GM18502 (cell line): Measurements from ENCODE around the gene ACTL6B.

ENCODE experiments used
- ATAC-seq: cut with Tn5 transposase; IDR thresholded peaks from one replicate; pipeline ENCODE4 v1.9.1; 2021; ENCODE audit warnings: mild to moderate bottlenecking; ENCODE audit not compliant: unreplicated experiment, poor library complexity

The ACTL6B gene

DNA sequence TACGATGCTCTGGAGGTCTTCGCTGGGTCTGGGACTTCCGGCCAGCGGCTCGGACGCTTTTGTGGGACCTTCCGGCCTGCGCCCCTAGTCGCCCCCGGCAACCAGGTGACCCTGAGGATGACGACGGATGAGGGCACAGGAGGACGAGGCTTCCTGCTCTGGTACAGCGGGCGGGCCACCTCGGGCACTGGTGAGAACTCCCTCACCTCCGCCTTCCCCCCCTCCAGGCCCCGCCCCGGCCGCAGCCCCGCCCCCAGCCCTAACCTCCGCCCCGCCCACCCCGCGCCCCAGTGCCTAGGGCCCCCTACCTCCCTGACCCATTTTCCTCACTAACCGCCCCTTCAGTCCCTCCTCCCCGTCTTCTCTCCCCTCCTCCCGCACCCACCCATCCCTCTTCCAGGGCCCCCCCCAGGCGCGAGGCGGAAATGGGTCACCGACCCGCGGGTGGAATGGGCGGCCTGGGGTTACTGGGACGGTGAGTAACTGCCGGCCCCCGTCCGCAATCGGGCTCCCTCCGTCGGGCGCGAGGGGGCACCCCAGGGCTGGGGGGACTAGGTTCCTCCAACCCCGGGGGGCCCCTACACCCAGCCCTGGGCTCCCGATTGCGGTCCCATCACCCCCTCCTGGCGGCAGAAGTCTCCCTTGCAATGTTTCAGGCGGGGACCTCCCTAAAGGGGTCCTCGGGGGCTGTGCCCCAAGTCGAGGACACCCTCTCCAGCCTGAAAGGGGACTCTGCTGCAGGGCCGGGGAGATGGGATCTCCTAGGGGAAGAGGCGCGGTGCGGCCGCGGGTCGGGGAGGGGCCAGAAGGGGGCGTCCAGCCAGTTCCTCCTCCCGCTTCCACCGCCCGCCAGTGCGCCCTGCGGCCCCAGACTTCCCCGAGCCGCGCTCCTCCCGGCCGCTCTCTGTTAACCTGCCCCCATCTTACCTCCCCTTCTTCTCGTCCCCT, 51.9 kb downstream of the ACTL6B start:
- peak; percentile 72 for ATAC-seq

GRCh38 chr7:100603726-100604027, 52.6 kb downstream of the ACTL6B start:
- ATAC-seq = no peak

DNA sequence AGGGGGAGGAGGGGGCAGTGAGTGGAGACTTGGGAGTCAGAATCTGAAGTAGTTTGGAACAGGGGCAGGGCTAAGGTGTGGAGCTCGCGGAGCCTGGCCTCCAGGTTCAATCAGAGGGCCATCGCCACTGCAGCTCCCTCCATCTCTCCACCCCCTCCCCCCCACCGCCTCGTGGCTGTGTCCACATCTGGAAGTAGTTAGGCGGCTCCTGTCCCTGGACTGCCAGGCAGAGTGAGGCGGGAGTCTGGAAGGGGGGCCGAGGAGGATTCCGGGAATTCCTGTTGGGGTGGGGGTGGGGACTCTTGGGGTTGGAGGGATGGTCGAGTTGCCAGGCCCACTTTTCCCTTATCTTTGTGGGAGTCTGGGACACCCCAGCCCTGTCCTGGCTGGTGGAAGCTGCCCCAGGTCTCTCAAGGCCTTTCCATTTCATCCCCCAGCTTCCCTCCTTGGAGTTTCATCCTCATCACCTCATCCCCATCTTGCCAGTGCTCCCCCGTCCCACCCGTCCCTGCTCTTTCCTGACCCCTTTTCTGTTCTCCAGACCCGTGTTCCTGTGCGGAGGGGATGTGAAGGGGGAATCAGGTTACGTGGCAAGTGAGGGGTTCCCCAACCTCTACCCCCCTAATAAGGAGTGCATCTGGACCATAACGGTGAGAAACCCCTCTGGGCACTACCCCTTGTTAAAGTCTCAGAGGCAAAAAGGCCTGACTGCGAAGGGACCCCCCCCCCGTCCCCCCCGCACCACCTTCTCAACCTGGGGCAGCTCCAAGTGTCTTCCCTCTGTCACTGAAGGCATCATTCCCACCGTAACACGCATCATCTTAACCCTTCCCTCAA, 53.1 kb downstream of the ACTL6B start:
- no peak for ATAC-seq

- no peak for ATAC-seq
These were observed 55.6 kb downstream of the ACTL6B start for GRCh38 chr7:100600730-100601038.

DNA sequence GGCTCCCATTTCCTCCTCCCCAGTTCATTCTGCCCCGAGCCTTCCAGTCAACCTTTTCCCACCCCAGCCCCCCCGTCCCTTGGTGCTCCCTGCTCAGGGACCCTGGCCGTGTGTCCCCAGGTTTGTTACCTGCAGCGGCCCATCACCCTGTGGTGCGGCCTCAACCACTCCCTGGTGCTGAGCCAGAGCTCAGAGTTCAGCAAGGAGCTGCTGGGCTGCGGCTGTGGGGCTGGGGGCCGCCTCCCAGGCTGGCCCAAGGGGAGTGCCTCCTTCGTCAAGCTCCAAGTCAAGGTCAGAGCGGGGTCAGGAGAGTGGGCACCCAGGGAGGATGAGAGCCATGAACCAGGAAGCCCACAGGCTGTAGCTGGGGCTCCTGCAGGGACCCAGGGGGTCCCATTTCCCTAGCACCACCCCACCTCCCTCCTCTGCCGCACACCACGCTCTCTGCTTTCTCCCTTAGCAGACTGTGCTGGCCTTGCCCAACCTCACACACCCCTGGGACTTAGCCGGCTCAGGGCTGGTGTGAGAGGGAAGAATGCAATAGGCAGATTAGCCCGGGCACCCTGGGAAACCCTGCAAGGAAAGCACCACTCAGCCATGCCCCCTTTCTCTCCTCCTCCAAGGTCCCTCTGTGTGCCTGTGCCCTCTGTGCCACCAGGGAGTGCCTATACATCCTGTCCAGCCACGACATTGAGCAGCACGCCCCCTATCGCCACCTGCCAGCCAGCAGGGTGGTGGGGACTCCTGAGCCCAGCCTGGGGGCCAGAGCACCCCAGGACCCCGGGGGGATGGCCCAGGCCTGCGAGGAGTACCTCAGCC, 56.1 kb downstream of the ACTL6B start:
- ATAC-seq = no peak

DNA sequence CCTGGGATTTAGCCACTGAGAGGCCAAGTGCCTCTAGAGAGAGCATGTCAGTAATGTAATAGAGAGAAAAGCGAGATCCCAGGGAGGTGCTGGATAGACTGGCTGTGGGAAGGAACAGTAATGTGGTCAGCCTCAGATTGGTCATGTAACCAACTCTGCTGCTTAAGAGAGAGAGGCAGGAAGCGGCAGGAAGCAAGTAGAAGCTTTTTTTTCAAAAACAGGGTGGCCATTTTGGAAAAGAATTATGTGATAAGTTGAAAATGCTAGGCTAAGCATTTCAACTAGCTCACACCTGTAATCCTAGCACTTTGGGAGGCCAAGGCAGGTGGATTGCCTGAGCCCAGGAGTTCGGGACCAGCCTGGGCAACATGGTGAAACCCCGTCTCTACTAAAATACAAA, 57.8 kb downstream of the ACTL6B start:
- no peak for ATAC-seq

GRCh38 chr7:100595188-100595587, 61.1 kb downstream of the ACTL6B start:
- ATAC-seq = no peak
